GM10248 (cell line): Measurements from ENCODE around the gene ARHGEF39.

Experiments used
- CTCF ChIA-PET: fragments of 300-600 bp; sonication (Branson Sonifier 250); formaldehyde crosslinking; extraction: SDS; loops from one replicate; lab custom pipeline; 2021; ENCODE audit warnings: antibody characterized with exemption; lab: Yijun Ruan, JAX
- POLR2A ChIA-PET: fragments of 350-650 bp; sonication (Branson Sonifier 250); formaldehyde crosslinking; extraction: SDS; loops from one replicate; lab custom pipeline; 2020; ENCODE audit warnings: antibody characterized with exemption; lab: Yijun Ruan, JAX
- DNase-seq: peaks from one replicate; pipeline ENCODE4 v3.0.0; 2012; ENCODE audit errors: extremely low spot score
- CTCF ChIP-seq: IDR thresholded peaks from 2 replicates; pipeline ENCODE4 v1.5.1; 2012; ENCODE audit warnings: mild to moderate bottlenecking, low read depth; ENCODE audit errors: extremely low read depth, missing control alignments, control extremely low read depth

ARHGEF39 gene

GRCh38 chr9:35669331-35670145 lies 4.5 kb upstream of the ARHGEF39 start:
- no peak for TF ChIP-seq CTCF
- ChIA-PET CTCF (interaction anchor here (0.9 to 3.6 kb wide), 9 partner anchors 8 to 66 kb away, joined by 3 to 29 read pairs (median 5); partner anchors contain the start of genes CCDC107 and RMRP), POLR2A (no interaction called here)
- DNase-seq, result no peak

GRCh38 chr9:35667939-35668338 lies 2.9 kb upstream of the ARHGEF39 start:
- no peak for TF ChIP-seq CTCF
- DNase-seq, result no peak
- ChIA-PET POLR2A (no interaction called here), CTCF (interaction anchor here (0.8 to 4.8 kb wide), 2 partner anchors 9 to 29 kb away, joined by 3 to 46 read pairs; no protein-coding TSS in a partner anchor)

- POLR2A ChIA-PET, result no interaction called here
These were observed 1.6 kb upstream of the ARHGEF39 start for GRCh38 chr9:35666549-35666948.

GRCh38 chr9:35666045-35666444 lies 1.1 kb upstream of the ARHGEF39 start:
- CTCF ChIA-PET, result interaction anchor here (0.6 to 12.2 kb wide), 9 partner anchors 8 to 146 kb away, joined by 3 to 138 read pairs (median 10); partner anchors contain the start of genes RMRP and SPAG8
- DNase-seq, result no peak
- TF ChIP-seq CTCF, result no peak
- POLR2A ChIA-PET, result no interaction called here

More at GRCh38 chr9:35666549-35666948, 1.6 kb upstream of the ARHGEF39 start:
- CTCF ChIA-PET, result interaction anchor here (0.9 to 4.8 kb wide), 3 partner anchors 9 to 30 kb away, joined by 3 to 46 read pairs (median 11); partner anchors contain the start of gene RMRP
- DNase-seq, result no peak
- no peak for TF ChIP-seq CTCF

GRCh38 chr9:35665471-35665818 lies 450 bp upstream of the ARHGEF39 start:
- CTCF ChIA-PET, result interaction anchor here (0.6 to 12.2 kb wide), 13 partner anchors 12 to 161 kb away, joined by 3 to 138 read pairs (median 5); partner anchors contain the start of gene SPAG8
- POLR2A ChIA-PET, result no interaction called here
- no peak for TF ChIP-seq CTCF
- no peak for DNase-seq

- ChIA-PET CTCF (interaction anchor here (1.0 to 12.2 kb wide), 12 partner anchors 8 to 128 kb away, joined by 3 to 138 read pairs (median 6); partner anchors contain the start of gene TPM2), POLR2A (no interaction called here)
These were observed 2.6 kb downstream of the ARHGEF39 start for GRCh38 chr9:35662437-35662836.

More at GRCh38 chr9:35662437-35662836, 2.6 kb downstream of the ARHGEF39 start:
- no peak for TF ChIP-seq CTCF
- DNase-seq, result no peak
